IMR-90 (cell line): Measurements from ENCODE around the gene GPC5. TPM values are rescaled to one million over a fixed set of nuclear protein-coding genes. Genes with fewer than 3 reads are reported as not detected.

Source experiments
- ATAC-seq: fragments of 200-7000 bp; cut with Tn5 transposase; 2 replicates; pipeline ENCODE4 v1.9.1; 2020; ENCODE audit warnings: low read depth, mild to moderate bottlenecking, moderate library complexity
- BruUV-seq: library from RNA; stranded (reverse); fragments of 400-500 nt; replicated peaks from 2 replicates; lab custom pipeline; 2021; lab: Mats Ljungman, UMichigan
- CTCF ChIA-PET: fragments of 300-600 bp; formaldehyde crosslinking; extraction: SDS; loops from one replicate; lab custom pipeline; 2021; ENCODE audit warnings: antibody characterized with exemption; lab: Yijun Ruan, JAX
- POLR2A ChIA-PET: fragments of 300-600 bp; sonication (Branson Sonifier 250); formaldehyde crosslinking; loops from one replicate; lab custom pipeline; 2022; ENCODE audit warnings: antibody characterized with exemption; ENCODE audit not compliant: unreplicated experiment; lab: Charles Lee
- DNase-seq: peaks from one replicate; pipeline ENCODE4 v3.0.0; 2013
- H2AFZ ChIP-seq: replicated peaks from 2 replicates; pipeline ENCODE3; 2013; ENCODE audit warnings: low read length, mild to moderate bottlenecking; ENCODE audit not compliant: poor library complexity
- H2AK5ac ChIP-seq: 2 replicates; pipeline ENCODE4 v1.6.1; 2013; ENCODE audit warnings: low read depth, low read length, inconsistent platforms
- H2AK9ac ChIP-seq: replicated peaks from 2 replicates; pipeline ENCODE3; 2013; ENCODE audit warnings: mild to moderate bottlenecking, low read depth, low read length, moderate library complexity; ENCODE audit not compliant: poor library complexity
- H2BK120ac ChIP-seq: 2 replicates; pipeline ENCODE4 v1.6.1; 2013; ENCODE audit warnings: low read depth, low read length, inconsistent platforms
- H2BK15ac ChIP-seq: 3 replicates; pipeline ENCODE4 v1.6.1; 2013; ENCODE audit warnings: low read depth, low read length, inconsistent platforms
- H2BK20ac ChIP-seq: 2 replicates; pipeline ENCODE4 v1.6.1; 2013; ENCODE audit warnings: low read depth, mild to moderate bottlenecking, inconsistent platforms, low read length, moderate library complexity
- H2BK5ac ChIP-seq: 2 replicates; pipeline ENCODE4 v1.6.1; 2013; ENCODE audit warnings: mild to moderate bottlenecking, low read depth, low read length, inconsistent platforms; ENCODE audit not compliant: poor library complexity, severe bottlenecking
- H3K14ac ChIP-seq: replicated peaks from 2 replicates; pipeline ENCODE4 v1.6.1; 2013; ENCODE audit warnings: low read depth, low read length, inconsistent platforms
- H3K18ac ChIP-seq: 2 replicates; pipeline ENCODE4 v1.6.1; 2013; ENCODE audit warnings: low read depth, low read length, control low read depth
- H3K23ac ChIP-seq: 2 replicates; pipeline ENCODE4 v1.6.1; 2013; ENCODE audit warnings: low read depth, low read length, inconsistent platforms
- H3K27ac ChIP-seq: 2 replicates; pipeline ENCODE4 v1.5.1; 2013; ENCODE audit warnings: mild to moderate bottlenecking, control low read depth, low read length; ENCODE audit not compliant: insufficient read depth
- H3K27me3 ChIP-seq: 2 replicates; pipeline ENCODE4 v1.6.1; 2013; ENCODE audit warnings: low read length; ENCODE audit not compliant: control insufficient read depth, insufficient read depth
- H3K36me3 ChIP-seq: 2 replicates; pipeline ENCODE4 v1.6.1; 2013; ENCODE audit warnings: low read length, mixed read lengths; ENCODE audit not compliant: control insufficient read depth, insufficient read depth
- H3K4ac ChIP-seq: 2 replicates; pipeline ENCODE4 v1.6.1; 2013; ENCODE audit warnings: low read depth, low read length, inconsistent platforms
- H3K4me1 ChIP-seq: 2 replicates; pipeline ENCODE4 v1.6.1; 2013; ENCODE audit warnings: low read length, mixed read lengths; ENCODE audit not compliant: control insufficient read depth, insufficient read depth
- H3K4me2 ChIP-seq: 2 replicates; pipeline ENCODE4 v1.6.1; 2013; ENCODE audit warnings: low read depth, mild to moderate bottlenecking, control low read depth, low read length, moderate library complexity
- H3K4me3 ChIP-seq: 2 replicates; pipeline ENCODE4 v1.5.1; 2013; ENCODE audit warnings: low read depth, mild to moderate bottlenecking, control low read depth, low read length, moderate library complexity; ENCODE audit not compliant: insufficient read depth
- H3K56ac ChIP-seq: 2 replicates; pipeline ENCODE4 v1.6.1; 2013; ENCODE audit warnings: low read length, inconsistent platforms; ENCODE audit not compliant: insufficient read depth; ENCODE audit errors: extremely low read depth
- H3K79me1 ChIP-seq, 2 experiments: 2 replicates each; pipeline ENCODE4 v1.6.1; 2013; ENCODE audit warnings: low read length in 2 of 2, inconsistent platforms in 1 of 2, low read depth in 1 of 2
- H3K9ac ChIP-seq: 2 replicates; pipeline ENCODE4 v1.6.1; 2013; ENCODE audit warnings: low read depth, low read length, control low read depth
- H3K9me1 ChIP-seq: 2 replicates; pipeline ENCODE4 v1.6.1; 2013; ENCODE audit warnings: low read length, inconsistent platforms; ENCODE audit not compliant: insufficient read depth
- H3K9me3 ChIP-seq: 2 replicates; pipeline ENCODE4 v1.6.1; 2013; ENCODE audit warnings: low read length; ENCODE audit not compliant: control insufficient read depth, insufficient read depth
- H4K20me1 ChIP-seq: 2 replicates; pipeline ENCODE4 v1.6.1; 2013; ENCODE audit warnings: low read length, inconsistent platforms; ENCODE audit not compliant: insufficient read depth
- H4K5ac ChIP-seq: 2 replicates; pipeline ENCODE4 v1.6.1; 2013; ENCODE audit warnings: mild to moderate bottlenecking, low read depth, low read length, control low read depth
- H4K8ac ChIP-seq, 2 experiments: 2 replicates each; pipeline ENCODE4 v1.6.1; 2013; ENCODE audit warnings: low read depth in 2 of 2, low read length in 2 of 2, control low read depth in 1 of 2, inconsistent platforms in 1 of 2
- H4K91ac ChIP-seq: 2 replicates; pipeline ENCODE4 v1.6.1; 2013; ENCODE audit warnings: low read depth, low read length, inconsistent platforms; ENCODE audit not compliant: insufficient read depth
- BHLHE40 ChIP-seq: fragments of 150-350 bp; IDR thresholded peaks from 2 replicates; pipeline ENCODE4 v1.6.1; 2016; ENCODE audit warnings: mild to moderate bottlenecking, low read depth, low read length
- CEBPB ChIP-seq: IDR thresholded peaks from 2 replicates; pipeline ENCODE4 v1.6.1; 2012; ENCODE audit warnings: low read depth, low read length, improper control_type of control experiment
- CHD1 ChIP-seq: IDR thresholded peaks from 2 replicates; pipeline ENCODE4 v1.6.1; 2012; ENCODE audit warnings: low read depth, low read length, improper control_type of control experiment
- FOS ChIP-seq: fragments of 150-350 bp; IDR thresholded peaks from 2 replicates; pipeline ENCODE4 v1.6.1; 2016; ENCODE audit warnings: low read depth, low read length
- MAFK ChIP-seq: IDR thresholded peaks from 2 replicates; pipeline ENCODE4 v1.6.1; 2012; ENCODE audit warnings: low read depth, low read length, improper control_type of control experiment
- MAZ ChIP-seq: IDR thresholded peaks from 2 replicates; pipeline ENCODE4 v1.6.1; 2012; ENCODE audit warnings: low read depth, mild to moderate bottlenecking, low read length, improper control_type of control experiment, moderate library complexity, borderline replicate concordance
- MXI1 ChIP-seq: IDR thresholded peaks from 2 replicates; pipeline ENCODE4 v1.6.1; 2012; ENCODE audit warnings: low read depth, mild to moderate bottlenecking, low read length, moderate library complexity, borderline replicate concordance
- NFE2L2 ChIP-seq: fragments of 150-350 bp; IDR thresholded peaks from 2 replicates; pipeline ENCODE4 v1.6.1; 2016; ENCODE audit warnings: low read depth, mild to moderate bottlenecking, low read length
- POLR2A ChIP-seq: IDR thresholded peaks from 2 replicates; pipeline ENCODE4 v1.6.1; 2012; ENCODE audit warnings: mild to moderate bottlenecking, low read depth, low read length
- RAD21 ChIP-seq: IDR thresholded peaks from 2 replicates; pipeline ENCODE4 v1.6.1; 2012; ENCODE audit warnings: low read length, improper control_type of control experiment
- RCOR1 ChIP-seq: IDR thresholded peaks from 2 replicates; pipeline ENCODE4 v1.6.1; 2012; ENCODE audit warnings: mild to moderate bottlenecking, low read length, improper control_type of control experiment; ENCODE audit not compliant: insufficient replicate concordance
- RFX5 ChIP-seq: IDR thresholded peaks from 2 replicates; pipeline ENCODE4 v1.8.0; 2012; ENCODE audit warnings: low read depth, mild to moderate bottlenecking, low read length, moderate library complexity
- SMC3 ChIP-seq: fragments of 150-350 bp; IDR thresholded peaks from 2 replicates; pipeline ENCODE4 v1.6.1; 2016; ENCODE audit warnings: low read depth, mild to moderate bottlenecking, antibody characterized with exemption, low read length, moderate library complexity
- WGBS, 2 experiments: methylation state at CpG; one replicate each; pipeline versions ENCODE4 v1.1.5 to v1.1.7; 2013; ENCODE audit warnings: missing lambda C conversion rate in 2 of 2; ENCODE audit not compliant: insufficient read length in 1 of 2; ENCODE audit errors: extremely low coverage in 2 of 2; 5-methylcytosine and 5-hydroxymethylcytosine counted together
- dilution Hi-C: fragments of 300-500 bp; cut with HindIII; formaldehyde crosslinking; loops from one replicate; pipeline ENCODE4 v1.14.3; 2018; ENCODE audit warnings: low sequenced_read_pairs; ENCODE audit not compliant: unreplicated experiment
- in situ Hi-C: fragments of 300-500 bp; cut with MboI; formaldehyde crosslinking; loops from 3 replicates; pipeline ENCODE4 v1.14.3; 2019; ENCODE audit warnings: low sequenced_read_pairs, inconsistent platforms, mixed read lengths
- intact Hi-C: fragments of 100-400 bp; cut with micrococcal nuclease; formaldehyde crosslinking; loops from 2 replicates; pipeline ENCODE4 v1.10.0; 2022
- polyA plus RNA-seq, 3 experiments: library from polyadenylated mRNA; depleted of rRNA; stranded (reverse); fragments of >200 nt; gene quantifications; 2 replicates each; pipeline ENCODE4 v1.2.3, GENCODE V29; 2012; ENCODE audit warnings: low replicate concordance in 1 of 3
- total RNA-seq: library from RNA; depleted of rRNA; stranded (reverse); fragments of >200 nt; gene quantifications from 2 replicates; pipeline ENCODE4 v1.2.3, GENCODE V29; 2012
- TF ChIP-seq, protein P1 (sequence below): conservative IDR thresholded peaks from 2 replicates; pipeline ENCODE4 v1.5.1; 2012; ENCODE audit warnings: mild to moderate bottlenecking, low read depth, low read length, improper control_type of control experiment
- TF ChIP-seq, protein P2 (sequence below): fragments of 150-350 bp; IDR thresholded peaks from 2 replicates; pipeline ENCODE4 v1.6.1; 2017; ENCODE audit warnings: mild to moderate bottlenecking, antibody characterized with exemption, low read length, low read depth
- TF ChIP-seq, protein P3 (sequence below): fragments of 150-350 bp; IDR thresholded peaks from 2 replicates; pipeline ENCODE4 v1.6.1; 2016; ENCODE audit warnings: low read depth, mild to moderate bottlenecking, low read length, moderate library complexity, borderline replicate concordance

GPC5 gene
- total and polyA plus RNA-seq, 2 of the 4 experiments (the other 2 are of a cell fraction): 0.94 to 1.8 TPM

DNA sequence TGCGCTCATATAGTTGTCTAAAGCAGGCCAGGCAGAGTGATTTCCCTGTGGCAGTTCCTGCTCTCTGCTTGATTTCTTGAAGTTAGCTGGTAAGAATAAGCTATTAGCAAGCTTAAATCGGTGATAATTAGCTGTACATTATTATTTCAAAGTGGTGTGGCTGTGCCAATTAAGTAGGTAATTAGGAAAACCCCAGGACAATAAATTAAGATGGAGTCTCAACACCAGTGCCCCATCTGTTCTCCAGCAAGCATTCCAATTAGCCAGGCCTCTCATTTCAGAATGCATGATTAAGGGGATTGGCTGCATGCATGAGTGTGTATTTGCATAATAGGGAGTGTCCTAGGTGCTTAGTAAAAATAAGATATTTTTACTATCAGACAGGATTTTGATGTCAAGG is 342.3 kb downstream of the GPC5 start:
- Histone ChIP-seq H2BK15ac (no peak overlapping the region), H2AFZ (no peak overlapping the region), H3K27ac (no peak overlapping the region), H3K4me3 (no peak overlapping the region), H3K79me1 (no peaks in the 10 kb centered on the region), H4K91ac (no peak overlapping the region), H3K23ac (no peak overlapping the region), H4K20me1 (no peaks in the 10 kb centered on the region), H3K9ac (no peak overlapping the region), H4K5ac (no peak overlapping the region), H4K8ac (no peak overlapping the region), H2BK5ac (no peak overlapping the region), H3K27me3 (no peaks in the 10 kb centered on the region), H2AK9ac (no peak overlapping the region), H2BK20ac (no peak overlapping the region), H3K36me3 (no peaks in the 10 kb centered on the region), H3K4ac (no peak overlapping the region), H2AK5ac (no peak overlapping the region), H3K9me3 (no peaks in the 10 kb centered on the region), H3K4me2 (no peak overlapping the region), H2BK120ac (no peak overlapping the region), H3K4me1 (no peaks in the 10 kb centered on the region), H3K9me1 (no peaks in the 10 kb centered on the region), H3K14ac (no peak overlapping the region), H3K56ac (no peak overlapping the region), H3K18ac (no peak overlapping the region)
- BruUV-seq: no TSS peak
- ATAC-seq: no peak
- CTCF ChIA-PET: no interaction called here
- intact Hi-C loops (no loop called here), in situ Hi-C loops (no loop called here), dilution Hi-C loops (no loop called here)
- TF ChIP-seq RCOR1: no peak
- TF ChIP-seq BHLHE40: no peak
- TF ChIP-seq, protein P1, sequence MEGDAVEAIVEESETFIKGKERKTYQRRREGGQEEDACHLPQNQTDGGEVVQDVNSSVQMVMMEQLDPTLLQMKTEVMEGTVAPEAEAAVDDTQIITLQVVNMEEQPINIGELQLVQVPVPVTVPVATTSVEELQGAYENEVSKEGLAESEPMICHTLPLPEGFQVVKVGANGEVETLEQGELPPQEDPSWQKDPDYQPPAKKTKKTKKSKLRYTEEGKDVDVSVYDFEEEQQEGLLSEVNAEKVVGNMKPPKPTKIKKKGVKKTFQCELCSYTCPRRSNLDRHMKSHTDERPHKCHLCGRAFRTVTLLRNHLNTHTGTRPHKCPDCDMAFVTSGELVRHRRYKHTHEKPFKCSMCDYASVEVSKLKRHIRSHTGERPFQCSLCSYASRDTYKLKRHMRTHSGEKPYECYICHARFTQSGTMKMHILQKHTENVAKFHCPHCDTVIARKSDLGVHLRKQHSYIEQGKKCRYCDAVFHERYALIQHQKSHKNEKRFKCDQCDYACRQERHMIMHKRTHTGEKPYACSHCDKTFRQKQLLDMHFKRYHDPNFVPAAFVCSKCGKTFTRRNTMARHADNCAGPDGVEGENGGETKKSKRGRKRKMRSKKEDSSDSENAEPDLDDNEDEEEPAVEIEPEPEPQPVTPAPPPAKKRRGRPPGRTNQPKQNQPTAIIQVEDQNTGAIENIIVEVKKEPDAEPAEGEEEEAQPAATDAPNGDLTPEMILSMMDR: no peak
- no peak for TF ChIP-seq SMC3
- TF ChIP-seq CHD1: no peak
- no peak for TF ChIP-seq MAZ
- TF ChIP-seq NFE2L2: no peak
- no peak for TF ChIP-seq RFX5
- TF ChIP-seq CEBPB: no peak
- TF ChIP-seq MAFK: no peak
- TF ChIP-seq FOS: no peak
- TF ChIP-seq, protein P2, sequence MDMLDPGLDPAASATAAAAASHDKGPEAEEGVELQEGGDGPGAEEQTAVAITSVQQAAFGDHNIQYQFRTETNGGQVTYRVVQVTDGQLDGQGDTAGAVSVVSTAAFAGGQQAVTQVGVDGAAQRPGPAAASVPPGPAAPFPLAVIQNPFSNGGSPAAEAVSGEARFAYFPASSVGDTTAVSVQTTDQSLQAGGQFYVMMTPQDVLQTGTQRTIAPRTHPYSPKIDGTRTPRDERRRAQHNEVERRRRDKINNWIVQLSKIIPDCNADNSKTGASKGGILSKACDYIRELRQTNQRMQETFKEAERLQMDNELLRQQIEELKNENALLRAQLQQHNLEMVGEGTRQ: no peak
- no peak for TF ChIP-seq MXI1
- TF ChIP-seq, protein P3, sequence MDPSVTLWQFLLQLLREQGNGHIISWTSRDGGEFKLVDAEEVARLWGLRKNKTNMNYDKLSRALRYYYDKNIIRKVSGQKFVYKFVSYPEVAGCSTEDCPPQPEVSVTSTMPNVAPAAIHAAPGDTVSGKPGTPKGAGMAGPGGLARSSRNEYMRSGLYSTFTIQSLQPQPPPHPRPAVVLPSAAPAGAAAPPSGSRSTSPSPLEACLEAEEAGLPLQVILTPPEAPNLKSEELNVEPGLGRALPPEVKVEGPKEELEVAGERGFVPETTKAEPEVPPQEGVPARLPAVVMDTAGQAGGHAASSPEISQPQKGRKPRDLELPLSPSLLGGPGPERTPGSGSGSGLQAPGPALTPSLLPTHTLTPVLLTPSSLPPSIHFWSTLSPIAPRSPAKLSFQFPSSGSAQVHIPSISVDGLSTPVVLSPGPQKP: no peak
- TF ChIP-seq POLR2A: no peak
- no peak for TF ChIP-seq RAD21
- DNase-seq: no peak
- POLR2A ChIA-PET: no interaction called here
- no CpG with 5 or more reads among the region's 2 CpGs for WGBS, 2 experiments
